Heart left ventricle (tissue), 13 donors: ENCODE results near the gene NTRK2.

Source experiments
- CTCF ChIP-seq, 12 donors: fragments of 200-600 bp; sonication (generic) in 4 of 12; IDR thresholded peaks; one replicate each; pipeline versions ENCODE4 v1.5.0 to v1.8.0; 2018 to 2022; ENCODE audit warnings: antibody characterized with exemption in 12 of 12, mild to moderate bottlenecking in 5 of 12
- POLR2A ChIP-seq, 2 donors: fragments of 450-650 bp; IDR thresholded peaks; one replicate each; pipeline ENCODE4 v1.6.1; 2017; ENCODE audit warnings: antibody characterized with exemption in 2 of 2, mild to moderate bottlenecking in 2 of 2, moderate library complexity in 2 of 2
- donor health status: ischemic (EF 13 %, LVEDD 7.1; RV severe dilation, severe dysfunction).
- donor health status: DM: no; HTN: yes; CAD: no.
- donor health status: DM: no; HTN: no; CAD: no.
- donor health status: ischemic (EF 25% LVEDD 6.9; RV normal size, moderate dysfunction).
- donor health status: ischemic (EF 25% LVEDD 5.7; RV mildly dilated, moderate dysfunction).
- donor health status: ischemic (EF 35%, LVEDD 5.7; RV mildly dilated, moderate dysfunction).
- donor health status: nonischemic (EF 11% LVEDD 7.7; RV severe dilation, severe dysfunction).
- donor health status: DM: yes; HTN: yes; CAD: no.
- donor health status: PGD.
- donor health status: ischemic (EF 29% LVEDD 5.4; RV normal size, mild dysfunction).
- donor health status: nonischemic (EF 23%, LVEDD 6.1; RV moderate dilation, normal function).

GRCh38 chr9:84759300-84759750 is 89.8 kb downstream of the NTRK2 start:
- TF ChIP-seq POLR2A (IDR thresholded peaks at IDR 0.05), result no peak
- TF ChIP-seq CTCF (IDR thresholded peaks at IDR 0.05), result no peak
